CD14-positive monocyte (primary cell): Measurements from ENCODE around the gene NAT16. TPM values are rescaled to one million over a fixed set of nuclear protein-coding genes. Genes with fewer than 3 reads are reported as not detected.

ENCODE experiments used
- DNase-seq, 3 donors: peaks; one replicate each; pipeline ENCODE4 v3.0.0-alpha.2; 2011 to 2022
- H2AFZ ChIP-seq: 2 replicates; pipeline ENCODE4 v1.6.0; 2012; ENCODE audit warnings: mild to moderate bottlenecking, low read depth, low read length, inconsistent platforms; ENCODE audit not compliant: insufficient read depth, poor library complexity, severe bottlenecking
- H3K27ac ChIP-seq, 2 donors: 1 replicate in 1 of 2; 2 replicates in 1 of 2; pipeline ENCODE4 v1.5.1; 2012 to 2013; ENCODE audit warnings: low read length in 2 of 2, control low read depth in 1 of 2, inconsistent platforms in 1 of 2, low read depth in 1 of 2, mild to moderate bottlenecking in 1 of 2
- H3K27me3 ChIP-seq, 2 donors: one replicate each; pipeline versions ENCODE4 v1.6.0 to v1.6.1; 2011 to 2013; ENCODE audit warnings: low read length in 2 of 2; ENCODE audit not compliant: control insufficient read depth in 2 of 2, insufficient read depth in 2 of 2
- H3K36me3 ChIP-seq, 2 donors: replicated peaks in 1 of 2; 1 replicate in 1 of 2; 2 replicates in 1 of 2; pipeline versions ENCODE4 v1.5.1 to v1.6.1; 2012 to 2013; ENCODE audit warnings: low read length in 2 of 2, control low read depth in 1 of 2, inconsistent platforms in 1 of 2, mild to moderate bottlenecking in 1 of 2; ENCODE audit not compliant: insufficient read depth in 2 of 2, control insufficient read depth in 1 of 2
- H3K4me1 ChIP-seq, 2 donors: 1 replicate in 1 of 2; 2 replicates in 1 of 2; pipeline versions ENCODE4 v1.5.1 to v1.6.1; 2012 to 2013; ENCODE audit warnings: low read length in 2 of 2, control low read depth in 1 of 2, inconsistent platforms in 1 of 2, mild to moderate bottlenecking in 1 of 2, moderate library complexity in 1 of 2; ENCODE audit not compliant: insufficient read depth in 2 of 2, control insufficient read depth in 1 of 2
- H3K4me2 ChIP-seq: replicated peaks from 2 replicates; pipeline ENCODE3; 2012; ENCODE audit warnings: low read length, moderate library complexity, mild to moderate bottlenecking; ENCODE audit not compliant: poor library complexity, severe bottlenecking; ENCODE audit errors: extremely low read depth
- H3K4me3 ChIP-seq, 3 experiments: fragments of 200-600 bp in 1 of 3; sonication (generic) in 1 of 3; replicated peaks in 1 of 3; 1 replicate in 2 of 3; 2 replicates in 1 of 3; pipeline ENCODE4 v1.5.1; 2011 to 2013; ENCODE audit warnings: low read length in 3 of 3, mild to moderate bottlenecking in 3 of 3, control low read depth in 2 of 3, low read depth in 2 of 3, inconsistent platforms in 1 of 3, moderate library complexity in 1 of 3
- H3K79me2 ChIP-seq: 2 replicates; pipeline ENCODE4 v1.6.0; 2012; ENCODE audit warnings: mild to moderate bottlenecking, control low read depth, inconsistent platforms, low read length, moderate library complexity; ENCODE audit not compliant: insufficient read depth
- H3K9ac ChIP-seq: 2 replicates; pipeline ENCODE4 v1.6.0; 2017; ENCODE audit warnings: low read length, mild to moderate bottlenecking; ENCODE audit not compliant: insufficient read depth, poor library complexity, severe bottlenecking
- H3K9me3 ChIP-seq, 2 donors: replicated peaks in 1 of 2; 1 replicate in 1 of 2; 2 replicates in 1 of 2; pipeline versions ENCODE4 v1.5.1 to v1.6.1; 2012 to 2013; ENCODE audit warnings: low read length in 2 of 2, control low read depth in 1 of 2; ENCODE audit not compliant: control insufficient read depth in 1 of 2, insufficient read depth in 1 of 2
- H4K20me1 ChIP-seq: 2 replicates; pipeline ENCODE4 v1.6.0; 2012; ENCODE audit warnings: mild to moderate bottlenecking, low read length, control low read depth, moderate library complexity; ENCODE audit not compliant: insufficient read depth
- H3K27ac Mint-ChIP-seq, 7 donors: one replicate each; pipeline ENCODE4 v1.8.0; 2020; ENCODE audit warnings: mild to moderate bottlenecking in 7 of 7, mixed read lengths in 7 of 7, moderate library complexity in 6 of 7, inconsistent platforms in 2 of 7
- H3K27me3 Mint-ChIP-seq, 3 donors: one replicate each; pipeline ENCODE4 v1.8.0; 2021 to 2022; ENCODE audit warnings: low read depth in 3 of 3, mild to moderate bottlenecking in 3 of 3, mixed read lengths in 3 of 3, moderate library complexity in 3 of 3, inconsistent platforms in 1 of 3
- H3K36me3 Mint-ChIP-seq, 2 donors: one replicate each; pipeline ENCODE4 v1.8.0; 2020; ENCODE audit warnings: mixed read lengths in 2 of 2, inconsistent platforms in 1 of 2, mild to moderate bottlenecking in 1 of 2
- H3K4me1 Mint-ChIP-seq: one replicate; pipeline ENCODE4 v1.8.0; 2020; ENCODE audit warnings: mild to moderate bottlenecking, mixed read lengths
- H3K4me3 Mint-ChIP-seq, 2 donors: one replicate each; pipeline ENCODE4 v1.8.0; 2020; ENCODE audit warnings: mild to moderate bottlenecking in 2 of 2, mixed read lengths in 2 of 2, moderate library complexity in 1 of 2
- H3K9me3 Mint-ChIP-seq, 7 donors: one replicate each; pipeline ENCODE4 v1.8.0; 2020 to 2022; ENCODE audit warnings: mixed read lengths in 7 of 7, mild to moderate bottlenecking in 6 of 7, moderate library complexity in 6 of 7, inconsistent platforms in 2 of 7
- WGBS: methylation state at CpG from one replicate; pipeline ENCODE4 v1.1.5; 2013; ENCODE audit warnings: missing lambda C conversion rate; ENCODE audit not compliant: insufficient coverage; 5-methylcytosine and 5-hydroxymethylcytosine counted together
- intact Hi-C, 2 donors: fragments of 100-400 bp; cut with micrococcal nuclease; formaldehyde crosslinking; loops; one replicate each; pipeline versions ENCODE4 v1.15.0 to v1.15.1; 2023
- polyA plus RNA-seq, 3 donors: library from polyadenylated mRNA; depleted of rRNA in 1 of 3; unstranded in 2 of 3; stranded (reverse) in 1 of 3; fragments of 300-500 nt in 2 of 3; fragments of >200 nt in 1 of 3; fragmentation: Illumina TruSeq in 2 of 3; gene quantifications; 1 replicate in 2 of 3; 2 replicates in 1 of 3; pipeline ENCODE4 v1.2.3, GENCODE V29; 2012 to 2021
- TF ChIP-seq, protein P1 (sequence below): fragments of 200-600 bp; IDR thresholded peaks from one replicate; pipeline ENCODE4 v1.8.0; 2022; ENCODE audit warnings: antibody characterized with exemption, mild to moderate bottlenecking

NAT16 gene
- polyA plus RNA-seq, 3 donors = not detected

DNA sequence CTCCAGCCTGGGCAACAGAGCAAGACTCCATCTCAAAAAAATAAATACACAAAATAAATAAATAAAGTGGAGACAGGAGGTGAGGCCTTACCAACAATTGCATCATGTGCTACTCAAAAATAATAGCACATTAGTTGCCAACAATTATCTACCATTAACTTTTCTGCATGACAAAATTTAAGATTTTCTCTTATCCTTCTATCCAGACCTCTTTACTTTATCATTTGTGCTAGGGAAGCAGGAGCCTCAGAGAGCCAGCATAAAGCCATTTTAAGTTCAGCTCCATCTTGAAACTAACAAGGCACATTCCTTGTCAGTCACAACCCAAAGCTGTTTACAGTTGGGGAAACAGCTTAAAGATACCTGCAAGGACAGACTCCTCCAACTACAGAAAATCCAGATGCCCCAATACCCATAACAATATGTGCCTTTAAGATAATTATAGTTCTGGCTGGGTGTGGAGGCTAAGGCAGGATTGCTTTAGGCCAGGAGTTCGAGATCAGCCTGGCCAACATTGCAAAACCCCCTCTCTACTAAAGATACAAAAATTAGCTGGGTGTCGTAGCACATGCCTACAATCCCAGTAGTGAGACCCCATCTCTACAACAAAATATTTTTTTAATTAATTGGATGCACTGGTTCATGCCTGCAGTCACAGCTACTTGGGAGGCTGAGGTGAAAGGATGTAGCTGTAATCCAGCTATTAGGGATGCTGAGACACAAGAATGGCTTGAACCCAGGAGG, 28.0 kb downstream of the NAT16 start:
- Histone ChIP-seq H3K79me2 (no peaks in the 10 kb centered on the region), H3K4me1 (peaks cover 13 to 20% of the 10 kb centered on the region in 2 donors), H3K27ac (no peak overlapping the region), H3K9me3 (no peaks in the 10 kb centered on the region), H2AFZ (no peak overlapping the region), H3K27me3 (no peaks in the 10 kb centered on the region), H3K4me3 (no peak overlapping the region), H4K20me1 (no peaks in the 10 kb centered on the region), H3K4me2 (no peak overlapping the region), H3K36me3 (peaks cover 0 to 2% of the 10 kb centered on the region in 2 donors), H3K9ac (no peak overlapping the region)
- H3K27me3 Mint-ChIP-seq = peaks cover 8 to 25% (median 16%) of the 10 kb centered on the region in 3 donors
- H3K4me3 Mint-ChIP-seq = peak overlapping the region in 1 of 2 donors; percentile 46
- H3K9me3 Mint-ChIP-seq = peaks cover 0 to 5% (median 2%) of the 10 kb centered on the region in 7 donors
- DNase-seq = no peak
- peaks cover 6 to 7% of the 10 kb centered on the region in 2 donors for H3K36me3 Mint-ChIP-seq
- intact Hi-C loops = no loop called here
- WGBS = no CpG with 5 or more reads among the region's 2 CpGs
- H3K4me1 Mint-ChIP-seq = peaks cover 13% of the 10 kb centered on the region
- TF ChIP-seq, protein P1, sequence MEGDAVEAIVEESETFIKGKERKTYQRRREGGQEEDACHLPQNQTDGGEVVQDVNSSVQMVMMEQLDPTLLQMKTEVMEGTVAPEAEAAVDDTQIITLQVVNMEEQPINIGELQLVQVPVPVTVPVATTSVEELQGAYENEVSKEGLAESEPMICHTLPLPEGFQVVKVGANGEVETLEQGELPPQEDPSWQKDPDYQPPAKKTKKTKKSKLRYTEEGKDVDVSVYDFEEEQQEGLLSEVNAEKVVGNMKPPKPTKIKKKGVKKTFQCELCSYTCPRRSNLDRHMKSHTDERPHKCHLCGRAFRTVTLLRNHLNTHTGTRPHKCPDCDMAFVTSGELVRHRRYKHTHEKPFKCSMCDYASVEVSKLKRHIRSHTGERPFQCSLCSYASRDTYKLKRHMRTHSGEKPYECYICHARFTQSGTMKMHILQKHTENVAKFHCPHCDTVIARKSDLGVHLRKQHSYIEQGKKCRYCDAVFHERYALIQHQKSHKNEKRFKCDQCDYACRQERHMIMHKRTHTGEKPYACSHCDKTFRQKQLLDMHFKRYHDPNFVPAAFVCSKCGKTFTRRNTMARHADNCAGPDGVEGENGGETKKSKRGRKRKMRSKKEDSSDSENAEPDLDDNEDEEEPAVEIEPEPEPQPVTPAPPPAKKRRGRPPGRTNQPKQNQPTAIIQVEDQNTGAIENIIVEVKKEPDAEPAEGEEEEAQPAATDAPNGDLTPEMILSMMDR = no peak
- no peak overlapping the region for H3K27ac Mint-ChIP-seq

- H3K79me2 ChIP-seq = no peaks in the 10 kb centered on the region
- peaks cover 0 to 2% of the 10 kb centered on the region in 2 donors for H3K36me3 Mint-ChIP-seq
- WGBS = 95% methylated on average over 2 of the region's 4 CpGs
- peaks cover 16 to 30% (median 28%) of the 10 kb centered on the region in 3 donors for H3K27me3 Mint-ChIP-seq
- intact Hi-C loops = loop anchor here (5.0 to 10.0 kb wide), 3 partner anchors 51 to 144 kb away; partner anchors contain the start of gene FIS1 (in 1 of the 2)
- no peak overlapping the region for H3K9ac ChIP-seq
- no peak overlapping the region for H3K4me3 ChIP-seq
- no peaks in the 10 kb centered on the region for H4K20me1 ChIP-seq
- H3K27ac Mint-ChIP-seq = peak overlapping the region in 3 of 7 donors; percentile 15 to 80 (median 73)
- TF ChIP-seq, protein P1 = no peak
- no peak overlapping the region for H3K4me3 Mint-ChIP-seq
- no peaks in the 10 kb centered on the region for H3K36me3 ChIP-seq
- H3K9me3 ChIP-seq = no peaks in the 10 kb centered on the region
- no peak overlapping the region for H3K27ac ChIP-seq
- no peak overlapping the region for H3K4me2 ChIP-seq
- H3K27me3 ChIP-seq = no peaks in the 10 kb centered on the region
- no peak for DNase-seq
- no peak overlapping the region for H2AFZ ChIP-seq
- peaks cover 38% of the 10 kb centered on the region for H3K4me1 Mint-ChIP-seq
- peaks cover 0 to 5% (median 0%) of the 10 kb centered on the region in 7 donors for H3K9me3 Mint-ChIP-seq
- H3K4me1 ChIP-seq = peaks cover 20 to 21% of the 10 kb centered on the region in 2 donors
Measured at GRCh38 chr7:101140746-101141382, 39.2 kb downstream of the NAT16 start.
